GM12878 (cell line): ENCODE results near the gene CAND1.

Experiments used
- CTCF ChIP-seq, 3 experiments: IDR thresholded peaks in 2 of 3; conservative IDR thresholded peaks in 1 of 3; 2 replicates each; pipeline ENCODE4 v1.5.1; 2011; ENCODE audit warnings: low read depth in 3 of 3, low read length in 3 of 3, mild to moderate bottlenecking in 3 of 3, control low read depth in 2 of 3, moderate library complexity in 2 of 3, inconsistent platforms in 1 of 3, mixed read lengths in 1 of 3; ENCODE audit not compliant: control insufficient read depth in 2 of 3, insufficient read depth in 1 of 3; ENCODE audit errors: extremely low read depth in 1 of 3
- EP300 ChIP-seq, 2 experiments: fragments of 150-350 bp in 1 of 2; IDR thresholded peaks; 2 replicates each; pipeline ENCODE4 v1.6.1; 2011 to 2012; ENCODE audit warnings: low read depth in 2 of 2, low read length in 2 of 2, borderline replicate concordance in 1 of 2, improper control_type of control experiment in 1 of 2, inconsistent platforms in 1 of 2; ENCODE audit not compliant: control insufficient read depth in 1 of 2
- PBX3 ChIP-seq: IDR thresholded peaks from 2 replicates; pipeline ENCODE4 v1.6.1; 2011; ENCODE audit warnings: mild to moderate bottlenecking, low read depth, low read length, moderate library complexity; ENCODE audit not compliant: insufficient replicate concordance
- POLR2A ChIP-seq: IDR thresholded peaks from 2 replicates; pipeline ENCODE4 v1.6.1; 2011; ENCODE audit warnings: low read depth, mild to moderate bottlenecking, low read length

- TF ChIP-seq POLR2A (no peak), PBX3 (no peak), CTCF (IDR thresholded peaks at IDR 0.05 in 2 of 3, conservative IDR thresholded peaks at IDR 0.05 in 1 of 3; ENCODE audit: control insufficient read depth in 2 of 3, extremely low read depth in 1 of 3, insufficient read depth in 1 of 3, low read depth in 3 of 3, low read length in 3 of 3) (no peak), EP300 (IDR thresholded peaks at IDR 0.05; ENCODE audit: borderline replicate concordance in 1 of 2, control insufficient read depth in 1 of 2, low read depth in 2 of 2, low read length in 2 of 2) (no peak)
These were observed 36.4 kb downstream of the CAND1 start for GRCh38 chr12:67305544-67305943.
